ENCODE results near the gene SLC16A5. TPM values are rescaled to one million over a fixed set of nuclear protein-coding genes. Genes with fewer than 3 reads are reported as not detected.
A peak's percentile ranks its signal among the peaks of the same experiment; 100 is the strongest.
"Not testable (repeated sequence)": the region's sequence is repeated elsewhere in the genome, so short reads cannot be mapped to it uniquely, and the experiment has no call there.

SLC16A5 gene
- total and polyA plus RNA-seq, 9 donors = 4.4 to 12.7 (median 8.2) TPM

DNA sequence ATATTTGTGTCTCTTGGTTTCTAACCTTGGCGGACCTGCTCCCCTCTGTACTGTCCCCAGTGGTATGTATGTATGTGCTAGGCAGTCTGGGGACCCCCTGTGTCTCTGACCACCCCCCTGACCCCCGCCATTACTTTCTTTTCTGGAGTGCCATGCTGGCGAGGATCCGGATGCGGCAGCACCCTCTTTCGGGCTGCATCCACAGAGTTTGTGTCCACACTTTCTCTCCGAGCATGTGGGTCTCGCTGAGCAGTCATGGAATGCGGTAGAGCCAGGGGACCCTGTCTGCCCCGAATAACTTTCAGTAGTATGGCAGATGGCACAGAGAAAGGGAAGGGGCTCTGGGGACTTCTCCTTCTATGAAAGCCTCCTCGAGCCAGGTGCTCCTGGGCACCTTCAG is 23.7 kb upstream of the SLC16A5 start:
- no peak for DNase-seq
- Histone ChIP-seq H3K27me3 (ENCODE audit: control insufficient read depth, insufficient read depth, low read length) (no peaks in the 10 kb centered on the region), H3K4me3 (ENCODE audit: low read length) (no peak overlapping the region), H3K27ac (ENCODE audit: low read length) (no peak overlapping the region), H3K36me3 (ENCODE audit: control insufficient read depth, insufficient read depth, low read length) (peaks cover 55% of the 10 kb centered on the region), H3K9me3 (replicated peaks; ENCODE audit: control insufficient read depth, low read depth, low read length) (no peaks in the 10 kb centered on the region), H3K4me1 (ENCODE audit: control insufficient read depth, insufficient read depth, low read length) (peaks cover 19% of the 10 kb centered on the region)
- WGBS (ENCODE audit: insufficient coverage) = 89% methylated on average over 10 of the region's 11 CpGs

DNA sequence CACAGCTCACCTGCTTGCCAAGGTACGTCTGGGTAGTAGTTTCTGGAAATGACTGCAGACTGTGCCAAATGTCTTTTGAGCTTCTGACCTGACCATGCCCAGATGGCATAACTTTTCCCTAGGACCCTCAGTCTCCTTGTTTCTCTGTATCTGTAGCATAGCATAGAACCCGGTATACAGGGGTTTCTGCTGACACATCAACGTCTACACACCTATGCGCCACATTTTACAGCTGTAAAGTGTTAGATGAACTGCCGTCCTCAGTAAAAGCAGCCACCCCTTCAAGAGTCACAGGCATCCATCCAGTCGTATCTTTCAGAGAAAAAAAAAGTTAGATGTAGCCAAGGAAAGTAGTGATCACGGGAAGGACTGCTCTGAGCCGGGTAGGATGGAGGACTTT is 23.3 kb upstream of the SLC16A5 start:
- Histone ChIP-seq H3K27me3 (ENCODE audit: control insufficient read depth, insufficient read depth, low read length) (no peaks in the 10 kb centered on the region), H3K4me3 (ENCODE audit: low read length) (no peak overlapping the region), H3K9me3 (replicated peaks; ENCODE audit: control insufficient read depth, low read depth, low read length) (no peaks in the 10 kb centered on the region), H3K36me3 (ENCODE audit: control insufficient read depth, insufficient read depth, low read length) (peaks cover 55% of the 10 kb centered on the region), H3K4me1 (ENCODE audit: control insufficient read depth, insufficient read depth, low read length) (peaks cover 16% of the 10 kb centered on the region), H3K27ac (ENCODE audit: low read length) (no peak overlapping the region)
- DNase-seq = no peak
- WGBS (ENCODE audit: insufficient coverage) = 55% methylated on average over 3 of the region's 8 CpGs

DNA sequence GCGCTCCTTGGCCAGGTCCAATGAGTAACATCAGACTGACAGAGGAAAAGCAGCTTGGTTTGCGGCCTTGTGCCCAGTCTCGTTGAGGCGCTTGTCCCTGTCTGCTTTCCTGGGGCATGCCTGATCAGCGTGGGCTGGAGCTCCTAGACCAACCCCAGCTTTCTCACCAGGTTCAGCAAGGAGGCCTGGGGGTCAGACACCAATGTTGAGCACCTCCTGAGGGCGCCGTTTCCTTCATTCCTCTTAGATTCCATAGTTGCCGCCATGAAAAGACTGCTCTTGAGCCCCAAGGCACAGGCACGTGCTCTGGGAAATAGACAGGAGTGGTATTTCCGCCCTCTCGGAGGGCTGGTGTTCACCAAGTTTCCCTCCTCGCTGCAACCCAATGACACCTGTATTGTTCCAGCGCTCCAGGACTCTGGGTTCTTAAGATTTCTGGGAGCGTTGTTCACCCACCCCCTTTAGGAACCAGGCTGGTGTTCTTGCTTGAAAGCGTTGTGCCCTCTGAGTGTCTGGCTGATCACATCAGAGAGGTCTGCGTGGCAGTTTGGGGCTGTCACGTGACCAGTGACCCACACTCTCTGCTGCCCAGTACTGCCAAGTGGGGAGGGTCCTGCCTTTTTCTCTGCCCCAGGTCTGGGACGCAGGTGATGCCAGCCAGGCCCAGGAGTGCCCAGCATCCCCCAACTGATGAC is 22.7 kb upstream of the SLC16A5 start:
- Histone ChIP-seq H3K36me3 (ENCODE audit: control insufficient read depth, insufficient read depth, low read length) (peaks cover 55% of the 10 kb centered on the region), H3K27ac (ENCODE audit: low read length) (peak overlapping the region; percentile 10), H3K9me3 (replicated peaks; ENCODE audit: control insufficient read depth, low read depth, low read length) (no peaks in the 10 kb centered on the region), H3K4me1 (ENCODE audit: control insufficient read depth, insufficient read depth, low read length) (peaks cover 11% of the 10 kb centered on the region), H3K27me3 (ENCODE audit: control insufficient read depth, insufficient read depth, low read length) (no peaks in the 10 kb centered on the region), H3K4me3 (ENCODE audit: low read length) (no peak overlapping the region)
- 93% methylated on average over 18 of the region's 18 CpGs for WGBS (ENCODE audit: insufficient coverage)
- DNase-seq = no peak

DNA sequence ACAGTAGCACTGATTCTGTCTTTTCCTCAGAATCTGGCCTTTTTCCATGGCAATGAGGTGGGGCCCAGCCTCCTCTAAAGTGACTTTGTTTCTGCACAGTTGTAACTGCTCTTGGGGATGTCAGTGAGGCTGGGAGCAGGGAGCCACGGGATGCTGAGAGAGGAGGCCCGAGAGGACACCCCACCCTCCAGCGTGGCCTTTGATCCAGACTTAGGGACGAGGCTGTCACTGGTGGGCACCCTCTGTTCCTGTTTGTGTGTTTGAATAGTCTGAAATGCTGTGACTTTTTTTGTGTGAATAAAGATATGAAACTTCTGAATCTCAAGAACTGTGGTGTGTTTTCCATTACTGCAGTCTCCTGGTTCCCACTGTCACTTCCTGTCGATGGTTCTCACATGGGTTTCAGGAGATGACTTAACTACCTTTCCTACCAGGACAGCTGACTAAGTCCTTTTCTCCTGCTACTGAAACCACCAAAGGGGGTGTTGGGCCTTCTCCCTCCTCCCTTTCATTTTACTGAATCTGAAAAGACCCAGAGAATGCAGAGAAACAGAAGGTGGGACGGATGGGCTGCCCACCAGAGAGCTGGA is 22.1 kb upstream of the SLC16A5 start:
- Histone ChIP-seq H3K4me1 (ENCODE audit: control insufficient read depth, insufficient read depth, low read length) (peaks cover 6% of the 10 kb centered on the region), H3K27ac (ENCODE audit: low read length) (peak overlapping the region; percentile 10), H3K27me3 (ENCODE audit: control insufficient read depth, insufficient read depth, low read length) (no peaks in the 10 kb centered on the region), H3K9me3 (replicated peaks; ENCODE audit: control insufficient read depth, low read depth, low read length) (no peaks in the 10 kb centered on the region), H3K4me3 (ENCODE audit: low read length) (no peak overlapping the region), H3K36me3 (ENCODE audit: control insufficient read depth, insufficient read depth, low read length) (peaks cover 50% of the 10 kb centered on the region)
- DNase-seq = peak; percentile 53
- WGBS (ENCODE audit: insufficient coverage) = 25% methylated on average over 3 of the region's 6 CpGs

DNA sequence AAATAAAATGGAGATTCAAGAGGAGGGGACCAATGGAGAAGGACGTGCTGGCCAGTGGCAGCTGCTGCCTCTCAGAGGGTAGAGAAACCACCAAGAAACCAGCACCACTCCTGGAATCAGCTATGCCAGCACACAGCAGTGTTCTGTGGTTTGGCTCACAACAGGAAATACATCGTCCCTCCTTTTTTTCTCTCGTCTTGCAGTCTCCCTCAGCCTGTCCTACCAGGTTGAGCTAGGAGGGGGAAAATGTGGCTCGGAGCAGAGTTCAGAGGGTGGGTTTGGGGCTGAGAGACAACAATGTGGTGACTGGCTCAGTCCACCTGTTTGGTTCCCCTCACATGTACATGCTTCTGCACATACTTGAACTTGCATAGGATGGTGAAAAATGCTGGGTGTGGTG is 19.9 kb upstream of the SLC16A5 start:
- Histone ChIP-seq H3K9me3 (replicated peaks; ENCODE audit: control insufficient read depth, low read depth, low read length) (no peaks in the 10 kb centered on the region), H3K36me3 (ENCODE audit: control insufficient read depth, insufficient read depth, low read length) (peaks cover 28% of the 10 kb centered on the region), H3K4me1 (ENCODE audit: control insufficient read depth, insufficient read depth, low read length) (no peaks in the 10 kb centered on the region), H3K27ac (ENCODE audit: low read length) (no peak overlapping the region), H3K4me3 (ENCODE audit: low read length) (no peak overlapping the region), H3K27me3 (ENCODE audit: control insufficient read depth, insufficient read depth, low read length) (no peaks in the 10 kb centered on the region)
- WGBS (ENCODE audit: insufficient coverage) = 71% methylated on average over 2 of the region's 4 CpGs
- DNase-seq = no peak

DNA sequence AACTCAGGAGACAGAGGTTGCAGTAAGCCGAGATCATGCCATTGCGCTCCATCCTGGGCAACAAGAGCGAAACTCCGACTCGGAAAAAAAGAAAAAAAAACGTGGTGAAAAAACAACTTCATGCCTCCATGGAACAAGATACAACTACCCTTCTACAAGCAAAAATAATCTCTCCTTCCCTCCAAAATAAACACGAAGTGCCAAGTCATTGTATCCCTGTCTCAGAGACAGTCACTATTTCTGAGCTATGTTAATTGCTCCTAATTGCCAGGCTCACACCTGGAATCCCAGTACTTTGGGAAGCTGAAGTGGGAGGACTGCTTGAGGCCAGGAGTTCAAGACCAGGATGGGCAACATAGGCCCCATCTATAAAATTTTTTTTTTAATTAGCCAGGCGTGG is 19.0 kb upstream of the SLC16A5 start:
- WGBS (ENCODE audit: insufficient coverage) = 92% methylated on average over 2 of the region's 8 CpGs
- DNase-seq = no peak
- H3K27ac ChIP-seq (ENCODE audit: low read length) = no peak overlapping the region
- H3K27me3 ChIP-seq (ENCODE audit: control insufficient read depth, insufficient read depth, low read length) = no peaks in the 10 kb centered on the region
- H3K4me1 ChIP-seq (ENCODE audit: control insufficient read depth, insufficient read depth, low read length) = peaks cover under 1% of the 10 kb centered on the region
- peaks cover 19% of the 10 kb centered on the region for H3K36me3 ChIP-seq (ENCODE audit: control insufficient read depth, insufficient read depth, low read length)
- no peaks in the 10 kb centered on the region for H3K9me3 ChIP-seq (replicated peaks; ENCODE audit: control insufficient read depth, low read depth, low read length)
- H3K4me3 ChIP-seq (ENCODE audit: low read length) = no peak overlapping the region

DNA sequence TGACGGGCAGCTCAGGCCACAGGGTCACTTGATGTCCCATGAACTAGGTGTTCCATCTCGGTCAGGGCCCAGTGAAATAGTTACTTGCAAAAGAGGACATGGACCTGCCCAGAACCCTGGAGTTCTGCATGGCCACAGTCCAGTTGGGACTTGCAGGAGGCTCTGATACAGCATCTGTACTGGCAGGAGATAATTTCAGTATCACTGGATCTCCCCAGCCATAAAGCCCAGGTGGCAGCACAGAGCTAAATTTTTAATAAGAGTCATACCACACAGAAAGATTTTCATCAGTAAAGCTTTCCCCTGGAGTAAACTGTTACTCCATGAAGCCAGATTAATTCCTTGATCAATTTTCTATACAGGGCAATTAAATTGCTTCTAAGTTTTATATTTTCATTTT is 18.0 kb upstream of the SLC16A5 start:
- Histone ChIP-seq H3K4me1 (ENCODE audit: control insufficient read depth, insufficient read depth, low read length) (peaks cover 8% of the 10 kb centered on the region), H3K9me3 (replicated peaks; ENCODE audit: control insufficient read depth, low read depth, low read length) (no peaks in the 10 kb centered on the region), H3K27ac (ENCODE audit: low read length) (no peak overlapping the region), H3K36me3 (ENCODE audit: control insufficient read depth, insufficient read depth, low read length) (peaks cover 8% of the 10 kb centered on the region), H3K27me3 (ENCODE audit: control insufficient read depth, insufficient read depth, low read length) (no peaks in the 10 kb centered on the region), H3K4me3 (ENCODE audit: low read length) (no peak overlapping the region)
- DNase-seq = no peak
- WGBS (ENCODE audit: insufficient coverage) = 65% methylated on average over 2 of the region's 2 CpGs

DNA sequence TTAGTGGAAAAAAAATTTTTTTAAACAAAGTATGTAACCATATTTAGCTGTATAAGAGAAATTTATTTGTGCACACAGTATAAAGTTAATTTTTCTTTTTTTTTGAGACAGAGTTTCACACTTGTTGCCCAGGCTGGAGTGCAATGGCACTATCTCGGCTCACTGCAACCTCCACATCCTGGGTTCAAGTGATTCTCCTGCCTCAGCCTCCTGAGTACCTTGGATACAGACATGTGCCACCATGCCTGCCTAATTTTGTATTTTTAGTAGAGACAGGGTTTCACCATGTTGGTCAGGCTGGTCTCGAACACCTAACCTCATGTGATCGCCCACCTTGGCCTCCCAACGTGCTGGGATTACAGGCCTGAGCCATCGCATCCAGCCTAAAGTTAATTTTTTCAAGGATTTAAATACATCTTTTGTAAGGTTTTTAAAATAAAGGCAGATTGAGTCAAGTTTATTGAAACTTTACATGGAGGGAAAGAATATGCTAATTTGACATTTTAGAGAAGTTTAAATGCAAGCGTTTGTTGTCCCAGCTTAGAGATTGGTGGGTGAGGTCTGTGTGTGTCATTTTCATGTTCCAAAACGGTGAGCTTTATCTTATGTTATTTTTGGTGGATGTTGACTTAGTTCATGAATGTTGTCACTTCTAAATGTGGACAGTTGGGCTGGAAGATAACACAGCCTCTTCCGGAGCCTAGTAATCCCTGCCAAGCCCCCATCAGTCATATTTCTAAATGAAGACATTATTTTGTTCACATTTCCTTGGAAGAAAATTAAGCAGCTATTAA is 16.1 kb upstream of the SLC16A5 start:
- WGBS (ENCODE audit: insufficient coverage) = 78% methylated on average over 2 of the region's 8 CpGs
- not testable (repeated sequence) for H3K27ac ChIP-seq (ENCODE audit: low read length); H3K4me3 ChIP-seq (ENCODE audit: low read length); H3K36me3 ChIP-seq (ENCODE audit: control insufficient read depth, insufficient read depth, low read length); DNase-seq; H3K27me3 ChIP-seq (ENCODE audit: control insufficient read depth, insufficient read depth, low read length); H3K9me3 ChIP-seq (replicated peaks; ENCODE audit: control insufficient read depth, low read depth, low read length)
- H3K4me1 ChIP-seq (ENCODE audit: control insufficient read depth, insufficient read depth, low read length) = peaks cover 17% of the 10 kb centered on the region

DNA sequence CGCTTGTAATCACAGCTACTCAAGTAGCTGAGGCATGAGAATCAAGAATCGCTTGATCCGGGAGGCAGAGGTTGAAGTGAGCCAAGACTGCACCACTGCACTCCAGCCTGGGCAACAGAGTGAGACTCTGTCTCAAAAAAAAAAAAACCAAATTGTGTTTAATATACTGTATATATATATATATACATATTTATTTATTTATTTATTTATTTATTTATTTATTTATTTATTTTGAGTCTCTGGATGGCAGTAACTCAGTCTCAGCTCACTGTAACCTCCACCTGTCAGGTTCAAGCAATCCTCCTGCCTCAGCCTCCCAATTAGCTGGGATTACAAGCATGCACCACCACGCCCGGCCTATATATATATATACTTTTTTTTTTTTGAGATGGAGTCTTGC is 14.8 kb upstream of the SLC16A5 start:
- not testable (repeated sequence) for H3K9me3 ChIP-seq (replicated peaks; ENCODE audit: control insufficient read depth, low read depth, low read length); H3K36me3 ChIP-seq (ENCODE audit: control insufficient read depth, insufficient read depth, low read length); H3K27ac ChIP-seq (ENCODE audit: low read length); DNase-seq; H3K4me3 ChIP-seq (ENCODE audit: low read length); H3K27me3 ChIP-seq (ENCODE audit: control insufficient read depth, insufficient read depth, low read length)
- WGBS (ENCODE audit: insufficient coverage) = no CpG with 5 or more reads among the region's 5 CpGs
- H3K4me1 ChIP-seq (ENCODE audit: control insufficient read depth, insufficient read depth, low read length) = peaks cover 28% of the 10 kb centered on the region

DNA sequence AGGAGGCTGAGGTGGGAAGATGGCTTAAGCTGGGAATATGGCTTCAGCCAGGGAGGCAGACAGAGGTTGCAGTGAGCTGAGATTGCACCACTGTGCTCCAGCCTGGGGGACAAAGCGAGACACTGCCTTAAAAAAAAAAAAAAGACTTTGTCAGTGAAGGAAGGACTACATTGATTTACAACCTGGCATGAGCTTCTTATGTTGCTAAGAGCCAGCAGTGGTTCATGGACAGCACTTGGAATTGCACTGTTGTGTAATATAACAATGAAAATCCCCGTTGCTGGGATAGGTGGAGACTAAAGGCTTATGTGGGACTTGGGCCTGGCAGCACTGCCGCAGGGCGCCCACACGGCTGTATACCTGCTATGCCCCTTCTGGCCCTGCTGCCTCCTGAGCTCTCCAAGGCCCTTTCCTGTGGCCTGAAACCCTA is 14.1 kb upstream of the SLC16A5 start:
- Histone ChIP-seq H3K4me1 (ENCODE audit: control insufficient read depth, insufficient read depth, low read length) (peaks cover 35% of the 10 kb centered on the region), H3K4me3 (ENCODE audit: low read length) (no peak overlapping the region), H3K27me3 (ENCODE audit: control insufficient read depth, insufficient read depth, low read length) (no peaks in the 10 kb centered on the region), H3K36me3 (ENCODE audit: control insufficient read depth, insufficient read depth, low read length) (no peaks in the 10 kb centered on the region), H3K9me3 (replicated peaks; ENCODE audit: control insufficient read depth, low read depth, low read length) (no peaks in the 10 kb centered on the region), H3K27ac (ENCODE audit: low read length) (peak overlapping the region; percentile 74)
- WGBS (ENCODE audit: insufficient coverage) = 58% methylated on average over 4 of the region's 5 CpGs
- DNase-seq = peak; percentile 76

All from muscle of leg (tissue), 11 donors.